H9 (cell line): ENCODE measurements around the gene ANKMY2. TPM values are rescaled to one million over a fixed set of nuclear protein-coding genes. Genes with fewer than 3 reads are reported as not detected.

Experiments used
- DNase-seq: peaks from one replicate; pipeline ENCODE4 v3.0.0-alpha.2; 2017
- H2AFZ ChIP-seq: one replicate; pipeline ENCODE4 v1.6.1; 2013; ENCODE audit warnings: mild to moderate bottlenecking, low read length, control low read depth, moderate library complexity
- H2AK5ac ChIP-seq: 2 replicates; pipeline ENCODE4 v1.6.1; 2013; ENCODE audit warnings: low read length, control low read depth, mixed read lengths; ENCODE audit not compliant: insufficient read length
- H2BK120ac ChIP-seq: one replicate; pipeline ENCODE4 v1.6.1; 2013; ENCODE audit warnings: low read depth, mild to moderate bottlenecking, low read length, control low read depth, inconsistent platforms; ENCODE audit not compliant: poor library complexity, severe bottlenecking
- H2BK12ac ChIP-seq: 2 replicates; pipeline ENCODE4 v1.6.1; 2013; ENCODE audit warnings: low read length, control low read depth, mixed read lengths, low read depth; ENCODE audit not compliant: insufficient read length
- H2BK15ac ChIP-seq: 2 replicates; pipeline ENCODE4 v1.6.1; 2013; ENCODE audit warnings: low read depth, low read length, control low read depth
- H2BK20ac ChIP-seq: one replicate; pipeline ENCODE4 v1.6.1; 2013; ENCODE audit warnings: low read depth, mild to moderate bottlenecking, low read length, control low read depth, inconsistent platforms; ENCODE audit not compliant: poor library complexity, severe bottlenecking
- H2BK5ac ChIP-seq: 2 replicates; pipeline ENCODE4 v1.6.1; 2013; ENCODE audit warnings: low read length, control low read depth, mixed read lengths; ENCODE audit not compliant: insufficient read length
- H3K14ac ChIP-seq: 2 replicates; pipeline ENCODE4 v1.6.1; 2013; ENCODE audit warnings: low read length, control low read depth; ENCODE audit not compliant: insufficient read depth
- H3K18ac ChIP-seq: 2 replicates; pipeline ENCODE4 v1.6.1; 2013; ENCODE audit warnings: low read depth, mild to moderate bottlenecking, mixed read lengths, low read length, control low read depth; ENCODE audit not compliant: insufficient read length
- H3K23ac ChIP-seq: 2 replicates; pipeline ENCODE4 v1.6.1; 2013; ENCODE audit warnings: low read length, control low read depth, mixed read lengths, low read depth; ENCODE audit not compliant: insufficient read length
- H3K23me2 ChIP-seq: 2 replicates; pipeline ENCODE4 v1.6.1; 2013; ENCODE audit warnings: low read depth, mild to moderate bottlenecking, mixed read lengths, low read length, control low read depth; ENCODE audit not compliant: insufficient read length, poor library complexity, severe bottlenecking
- H3K27ac ChIP-seq: 2 replicates; pipeline ENCODE4 v1.5.1; 2013; ENCODE audit warnings: low read length, control low read depth, mixed read lengths, low read depth; ENCODE audit not compliant: insufficient read length
- H3K27me3 ChIP-seq: 2 replicates; pipeline ENCODE4 v1.6.1; 2013; ENCODE audit warnings: low read length, control low read depth, inconsistent platforms; ENCODE audit not compliant: insufficient read depth
- H3K4ac ChIP-seq: 2 replicates; pipeline ENCODE4 v1.6.1; 2013; ENCODE audit warnings: low read depth, mild to moderate bottlenecking, control low read depth, inconsistent platforms, low read length, moderate library complexity
- H3K4me1 ChIP-seq: 2 replicates; pipeline ENCODE4 v1.6.1; 2013; ENCODE audit warnings: low read length, control low read depth, inconsistent platforms; ENCODE audit not compliant: insufficient read depth
- H3K4me2 ChIP-seq: 2 replicates; pipeline ENCODE4 v1.6.1; 2013; ENCODE audit warnings: low read length, control low read depth, mixed read lengths; ENCODE audit not compliant: insufficient read length, insufficient read depth
- H3K56ac ChIP-seq: 2 replicates; pipeline ENCODE4 v1.6.1; 2013; ENCODE audit warnings: low read depth, mild to moderate bottlenecking, mixed read lengths, low read length, control low read depth; ENCODE audit not compliant: insufficient read length
- H3K79me1 ChIP-seq: 2 replicates; pipeline ENCODE4 v1.6.1; 2013; ENCODE audit warnings: low read depth, mild to moderate bottlenecking, moderate library complexity, low read length, control low read depth, inconsistent platforms; ENCODE audit not compliant: insufficient read depth, poor library complexity, severe bottlenecking
- H3K79me2 ChIP-seq: 2 replicates; pipeline ENCODE4 v1.6.1; 2013; ENCODE audit warnings: low read length, control low read depth, inconsistent platforms; ENCODE audit not compliant: insufficient read depth
- H3K9ac ChIP-seq: 2 replicates; pipeline ENCODE4 v1.6.1; 2013; ENCODE audit warnings: low read length, control low read depth, mixed read lengths; ENCODE audit not compliant: insufficient read length; ENCODE audit errors: extremely low read depth
- H3K9me3 ChIP-seq: one replicate; pipeline ENCODE4 v1.6.1; 2013; ENCODE audit warnings: low read depth, low read length, inconsistent platforms; ENCODE audit not compliant: control insufficient read depth
- H3T11ph ChIP-seq: one replicate; pipeline ENCODE4 v1.6.1; 2013; ENCODE audit warnings: mild to moderate bottlenecking, low read length, control low read depth, inconsistent platforms
- H4K20me1 ChIP-seq: one replicate; pipeline ENCODE4 v1.6.1; 2013; ENCODE audit not compliant: control insufficient read depth, insufficient read length, insufficient read depth
- H4K5ac ChIP-seq: 2 replicates; pipeline ENCODE4 v1.6.1; 2013; ENCODE audit warnings: low read depth, mild to moderate bottlenecking, mixed read lengths, low read length, control low read depth; ENCODE audit not compliant: insufficient read length
- H4K8ac ChIP-seq: replicated peaks from 2 replicates; pipeline ENCODE4 v1.6.1; 2013; ENCODE audit warnings: low read length, control low read depth, mixed read lengths, low read depth; ENCODE audit not compliant: insufficient read length
- H4K91ac ChIP-seq: 2 replicates; pipeline ENCODE4 v1.6.1; 2013; ENCODE audit warnings: low read depth, mild to moderate bottlenecking, moderate library complexity, mixed read lengths, low read length, control low read depth; ENCODE audit not compliant: insufficient read length
- H3K27ac Mint-ChIP-seq, 3 experiments: 2 replicates in 2 of 3; 3 replicates in 1 of 3; pipeline ENCODE4 v1.8.0; 2020 to 2021; ENCODE audit warnings: mixed read lengths in 3 of 3, mild to moderate bottlenecking in 1 of 3, moderate library complexity in 1 of 3
- H3K27me3 Mint-ChIP-seq: 2 replicates; pipeline ENCODE4 v1.8.0; 2021; ENCODE audit warnings: low read depth, mild to moderate bottlenecking, moderate library complexity, mixed read lengths
- H3K36me3 Mint-ChIP-seq, 3 experiments: 2 replicates in 2 of 3; 3 replicates in 1 of 3; pipeline ENCODE4 v1.8.0; 2020 to 2021; ENCODE audit warnings: low read depth in 3 of 3, mixed read lengths in 3 of 3; ENCODE audit not compliant: insufficient read depth in 1 of 3
- H3K4me1 Mint-ChIP-seq, 2 experiments: 2 replicates each; pipeline ENCODE4 v1.8.0; 2020; ENCODE audit warnings: mixed read lengths in 2 of 2
- H3K4me3 Mint-ChIP-seq, 2 experiments: 2 replicates in 1 of 2; 3 replicates in 1 of 2; pipeline ENCODE4 v1.8.0; 2020 to 2021; ENCODE audit warnings: mild to moderate bottlenecking in 2 of 2, mixed read lengths in 2 of 2, moderate library complexity in 1 of 2
- H3K9me3 Mint-ChIP-seq, 2 experiments: 2 replicates in 1 of 2; 3 replicates in 1 of 2; pipeline ENCODE4 v1.8.0; 2020; ENCODE audit warnings: mild to moderate bottlenecking in 2 of 2, mixed read lengths in 2 of 2, moderate library complexity in 1 of 2
- WGBS: extraction: QIAGEN DNeasy Blood & Tissue Kit; methylation state at CpG from one replicate; pipeline ENCODE4 v1.1.7; 2013; ENCODE audit warnings: missing lambda C conversion rate, low lambda C conversion rate, mixed read lengths; ENCODE audit not compliant: insufficient read length; ENCODE audit errors: extremely low coverage; 5-methylcytosine and 5-hydroxymethylcytosine counted together
- total RNA-seq: library from RNA; stranded (reverse); gene quantifications from 2 replicates; pipeline ENCODE4 v1.2.1, GENCODE V29; 2021
- TF ChIP-seq, protein P1 (sequence below): fragments of 200-600 bp; sonication (generic); conservative IDR thresholded peaks from 3 replicates; pipeline ENCODE4 v1.8.0; 2021; ENCODE audit warnings: antibody characterized with exemption, mild to moderate bottlenecking

Gene ANKMY2
- total RNA-seq, 1 experiment from 2014 or later = 12.7 TPM

DNA sequence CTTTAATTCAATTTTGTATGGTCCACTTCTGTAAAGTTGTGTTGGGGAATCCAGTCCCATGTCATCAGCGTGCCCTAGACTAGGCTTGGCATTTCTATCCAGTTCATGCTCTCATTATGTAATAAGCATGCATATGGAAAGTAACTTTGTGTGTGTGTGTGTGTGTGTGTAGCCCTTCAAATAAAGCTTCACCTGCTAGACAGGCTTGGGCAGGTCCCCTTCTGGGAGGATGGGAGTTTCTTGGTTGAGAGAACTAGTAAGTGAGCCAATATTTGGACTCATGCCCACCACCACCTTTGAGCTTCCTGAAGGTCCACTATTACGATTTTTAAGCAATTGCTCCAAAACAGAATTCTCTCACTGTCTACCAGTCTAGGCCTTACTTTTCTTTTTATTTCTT is 7.3 kb upstream of the ANKMY2 start:
- Histone ChIP-seq H3T11ph (no peak overlapping the region), H3K23ac (no peak overlapping the region), H2BK120ac (no peak overlapping the region), H3K27ac (no peak overlapping the region), H4K91ac (no peak overlapping the region), H4K5ac (no peak overlapping the region), H2AFZ (no peak overlapping the region), H4K8ac (no peak overlapping the region), H3K4ac (no peak overlapping the region), H3K4me1 (peaks cover 6% of the 10 kb centered on the region; the same call in 1 of the 2 replicates), H4K20me1 (no peaks in the 10 kb centered on the region), H3K14ac (no peak overlapping the region), H3K23me2 (no peaks in the 10 kb centered on the region), H2BK12ac (no peak overlapping the region), H3K9ac (no peak overlapping the region), H3K79me1 (no peaks in the 10 kb centered on the region), H3K18ac (no peak overlapping the region), H2BK5ac (no peak overlapping the region), H2BK15ac (no peak overlapping the region), H3K27me3 (no peaks in the 10 kb centered on the region), H3K79me2 (peaks cover 26% of the 10 kb centered on the region; the same call in 1 of the 2 replicates), H3K56ac (no peak overlapping the region), H3K4me2 (no peak overlapping the region), H2BK20ac (no peak overlapping the region), H2AK5ac (no peak overlapping the region), H3K9me3 (no peaks in the 10 kb centered on the region)
- Mint-ChIP-seq H3K4me3 (no peak overlapping the region), H3K4me1 (peaks cover 30 to 33% of the 10 kb centered on the region in 2 experiments), H3K9me3 (no peaks in the 10 kb centered on the region), H3K36me3 (peaks cover 0 to 2% (median 0%) of the 10 kb centered on the region in 3 experiments; a peak in 1 of 7 replicates), H3K27ac (peak overlapping the region in 1 of 3 experiments; percentile 80; a peak in 2 of 7 replicates), H3K27me3 (no peaks in the 10 kb centered on the region)
- TF ChIP-seq, protein P1, sequence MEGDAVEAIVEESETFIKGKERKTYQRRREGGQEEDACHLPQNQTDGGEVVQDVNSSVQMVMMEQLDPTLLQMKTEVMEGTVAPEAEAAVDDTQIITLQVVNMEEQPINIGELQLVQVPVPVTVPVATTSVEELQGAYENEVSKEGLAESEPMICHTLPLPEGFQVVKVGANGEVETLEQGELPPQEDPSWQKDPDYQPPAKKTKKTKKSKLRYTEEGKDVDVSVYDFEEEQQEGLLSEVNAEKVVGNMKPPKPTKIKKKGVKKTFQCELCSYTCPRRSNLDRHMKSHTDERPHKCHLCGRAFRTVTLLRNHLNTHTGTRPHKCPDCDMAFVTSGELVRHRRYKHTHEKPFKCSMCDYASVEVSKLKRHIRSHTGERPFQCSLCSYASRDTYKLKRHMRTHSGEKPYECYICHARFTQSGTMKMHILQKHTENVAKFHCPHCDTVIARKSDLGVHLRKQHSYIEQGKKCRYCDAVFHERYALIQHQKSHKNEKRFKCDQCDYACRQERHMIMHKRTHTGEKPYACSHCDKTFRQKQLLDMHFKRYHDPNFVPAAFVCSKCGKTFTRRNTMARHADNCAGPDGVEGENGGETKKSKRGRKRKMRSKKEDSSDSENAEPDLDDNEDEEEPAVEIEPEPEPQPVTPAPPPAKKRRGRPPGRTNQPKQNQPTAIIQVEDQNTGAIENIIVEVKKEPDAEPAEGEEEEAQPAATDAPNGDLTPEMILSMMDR = no peak
- DNase-seq = no peak
- WGBS = no CpG with 5 or more reads among the region's 2 CpGs
